ENCODE results near the gene ASB16. TPM values are rescaled to one million over a fixed set of nuclear protein-coding genes. Genes with fewer than 3 reads are reported as not detected.

Gene ASB16
- total RNA-seq, 1 experiment from 2014 or later: 0.37 TPM

GRCh38 chr17:44132275-44132821 is 38.2 kb upstream of the ASB16 start:
- Histone ChIP-seq H3K9me2 (ENCODE audit: insufficient read depth) (no peaks in the 10 kb centered on the region), H3K9ac (ENCODE audit: low read length) (no peak overlapping the region), H4K20me1 (ENCODE audit: insufficient read depth) (no peaks in the 10 kb centered on the region), H3K36me3 (ENCODE audit: control insufficient read depth in 1 of 2, insufficient read depth in 2 of 2, low read length in 2 of 2) (no peaks in the 10 kb centered on the region), H3K9me3 (ENCODE audit: control insufficient read depth in 1 of 2, insufficient read depth in 1 of 2, low read depth in 1 of 2, low read length in 2 of 2) (no peaks in the 10 kb centered on the region), H3K4me1 (ENCODE audit: control insufficient read depth in 1 of 2, insufficient read depth in 2 of 2, low read length in 2 of 2) (peaks cover 7 to 10% of the 10 kb centered on the region in 2 experiments), H3K27me3 (ENCODE audit: insufficient read depth, low read length) (no peaks in the 10 kb centered on the region), H3K4me2 (ENCODE audit: low read length) (0 out of 2 replicates have a peak overlapping the region, but pooled peaks have one; percentile 1), H3K4me3 (replicated peaks in 1 of 2; ENCODE audit: low read depth in 1 of 2, low read length in 2 of 2) (no peak overlapping the region), H2AFZ (ENCODE audit: low read depth, low read length, poor library complexity, severe bottlenecking) (no peak overlapping the region), H3K79me2 (ENCODE audit: insufficient read depth, low read length) (no peaks in the 10 kb centered on the region), H3K27ac (ENCODE audit: low read depth, low read length) (no peak overlapping the region)
- RAD21 ChIA-PET (ENCODE audit: low non-redundant PET in 1 of 2, low total read pairs in 2 of 2, uncharacterized antibody in 2 of 2, unreplicated experiment in 2 of 2): no interaction called here
- no TSS peak for BruUV-seq (replicated peaks)
- ATAC-seq (no peak), DNase-seq (ENCODE audit: low read depth, low spot score) (no peak)
- intact Hi-C loops (cut with micrococcal nuclease): no loop called here
- TF ChIP-seq JUND (IDR thresholded peaks at IDR 0.05): no peak
- TF ChIP-seq CTCF (IDR thresholded peaks at IDR 0.05 in 2 of 3, conservative IDR thresholded peaks at IDR 0.05 in 1 of 3; ENCODE audit: borderline replicate concordance in 1 of 3, insufficient read depth in 1 of 3, low read depth in 2 of 3, low read length in 2 of 3): no peak
- TF ChIP-seq ELF1 (IDR thresholded peaks at IDR 0.05; ENCODE audit: borderline replicate concordance, low read depth): no peak
- no peak for TF ChIP-seq ZFX (IDR thresholded peaks at IDR 0.05)
- no peak for TF ChIP-seq MAX (IDR thresholded peaks at IDR 0.05)
- TF ChIP-seq CBX3 (IDR thresholded peaks at IDR 0.05; ENCODE audit: low read depth): no peak
- no peak for TF ChIP-seq SP1 (IDR thresholded peaks at IDR 0.05; ENCODE audit: low read depth)
- TF ChIP-seq RAD21 (IDR thresholded peaks at IDR 0.05; ENCODE audit: low read depth): no peak
- no peak for TF ChIP-seq EZH2 (IDR thresholded peaks at IDR 0.05)
- TF ChIP-seq POLR2A (IDR thresholded peaks at IDR 0.05; ENCODE audit: borderline replicate concordance, extremely low read depth, insufficient read depth, insufficient read length): no peak
- POLR2A ChIA-PET: no interaction called here
- CTCF ChIA-PET: interaction anchor here (2.7 kb wide), 1 partner anchor 9 kb away, joined by 11 read pairs; the partner anchor contains the start of gene HDAC5

Data from HCT116 (cell line).